Fibroblast of peridontal ligament (primary cell): Measurements from ENCODE around the gene SUSD3.

ENCODE experiments used
- DNase-seq: peaks from one replicate; pipeline ENCODE4 v3.0.0-alpha.2; 2010; ENCODE audit errors: extremely low read depth

Gene SUSD3

DNA sequence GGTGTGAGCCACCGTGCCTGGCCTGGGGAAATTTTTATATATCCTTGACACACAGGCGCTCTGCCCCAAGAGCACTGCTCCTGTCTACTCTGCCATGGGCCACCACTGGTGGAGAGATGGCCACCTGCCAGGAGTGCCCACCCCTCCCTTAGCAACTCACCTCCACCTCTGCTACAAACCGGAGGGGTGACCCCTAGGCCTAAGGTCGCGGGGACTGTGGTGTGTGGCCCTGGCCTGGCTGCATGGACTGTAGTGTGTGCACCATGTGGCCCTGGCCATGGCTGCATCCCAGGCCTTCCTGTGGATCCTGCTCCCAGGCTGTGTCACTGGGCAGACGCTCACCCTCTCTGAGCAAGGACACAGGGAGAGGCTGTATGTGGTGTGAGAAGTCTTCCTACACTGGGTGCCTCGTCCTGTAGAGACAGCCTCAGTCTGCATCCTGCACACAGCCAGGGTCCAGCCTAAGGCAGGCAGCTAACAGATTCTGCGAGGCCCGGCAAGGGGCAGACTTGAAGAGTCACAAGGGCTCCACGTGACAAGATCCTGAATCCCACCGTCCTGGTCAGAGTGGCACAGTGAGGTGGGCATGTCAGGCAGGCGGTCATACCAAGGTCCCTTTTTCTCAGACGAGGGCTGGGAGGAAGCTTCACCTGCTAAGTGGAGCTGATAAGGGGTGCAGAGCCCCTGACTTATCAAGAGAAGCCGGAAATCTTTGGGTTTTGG, 65.2 kb downstream of the SUSD3 start:
- DNase-seq: no peak

DNA sequence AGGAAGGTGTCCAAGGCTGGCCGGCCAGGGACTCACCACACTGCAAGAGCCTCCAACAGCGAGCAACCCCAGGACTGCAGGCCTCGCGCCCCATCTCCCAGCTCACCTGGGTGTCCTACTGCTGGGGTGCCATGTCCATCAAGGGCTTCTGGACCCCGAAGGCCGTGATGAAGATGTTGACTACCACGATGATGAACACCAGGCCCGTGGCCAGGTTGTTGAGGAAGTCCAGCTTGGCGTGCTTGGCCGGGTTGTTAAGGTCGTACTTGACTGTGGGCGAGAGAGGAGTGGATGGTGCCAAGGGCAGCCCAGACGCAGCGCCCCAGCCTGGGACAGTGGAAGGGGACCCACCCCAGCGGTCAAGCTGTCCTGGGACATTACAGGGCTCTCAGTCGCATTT, 66.3 kb downstream of the SUSD3 start:
- DNase-seq: no peak

DNA sequence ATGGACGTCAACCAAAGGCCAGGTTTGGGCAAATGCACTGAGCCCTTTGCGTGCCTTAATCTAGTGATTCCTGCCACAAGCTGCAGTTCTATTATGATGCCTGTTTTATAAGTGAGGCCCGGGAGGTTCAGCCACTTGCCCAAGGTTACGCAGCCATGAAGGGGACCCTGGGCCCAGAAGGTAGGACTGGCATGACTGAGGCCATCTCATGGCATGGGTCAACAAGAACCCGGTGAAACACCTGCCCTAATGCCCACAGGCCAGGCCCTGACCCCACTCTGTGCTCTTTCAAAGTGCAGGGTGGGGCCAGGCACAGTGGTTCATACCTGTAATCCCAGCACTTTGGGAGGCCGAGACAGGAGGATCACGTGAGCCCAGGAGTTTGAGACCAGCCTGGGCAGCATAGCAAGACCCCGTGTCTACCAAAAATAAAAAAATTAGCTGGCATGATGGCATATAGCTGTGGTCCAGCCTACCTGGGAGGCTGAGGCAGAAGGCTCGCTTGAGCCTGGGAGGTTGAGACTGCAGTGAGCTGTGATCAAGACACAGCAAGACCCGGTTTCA, 66.9 kb downstream of the SUSD3 start:
- no peak for DNase-seq

DNA sequence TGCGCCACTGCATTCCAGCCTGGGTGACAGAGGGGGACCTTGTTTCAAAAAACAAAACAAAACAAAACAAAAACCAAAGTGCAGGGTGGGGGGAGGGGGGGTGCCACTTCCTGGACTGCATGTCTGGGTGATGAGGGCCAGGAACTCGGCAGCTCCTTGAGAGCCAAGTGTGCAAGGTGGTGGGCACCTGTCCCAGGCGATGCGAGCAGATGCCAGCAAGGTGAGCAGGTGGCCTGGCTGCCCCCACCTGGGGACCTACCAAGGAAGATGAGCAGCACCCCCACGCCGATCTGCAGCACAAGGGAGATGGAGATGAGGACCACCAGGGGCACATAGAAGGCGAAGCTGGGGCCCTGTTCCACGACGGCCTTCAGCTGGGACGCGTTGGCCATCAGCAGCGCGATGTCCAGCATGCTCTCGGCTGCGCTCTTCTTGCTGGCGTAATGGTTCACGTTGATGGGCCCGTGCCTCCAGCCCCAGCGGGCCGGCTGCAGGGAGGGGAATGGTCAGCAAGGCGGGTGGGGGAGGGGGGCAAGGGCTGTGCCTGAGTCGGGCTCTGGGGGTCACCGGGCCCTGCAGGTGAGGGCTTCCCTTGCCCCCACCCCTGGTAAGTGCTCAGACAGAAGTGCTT, 67.8 kb downstream of the SUSD3 start:
- DNase-seq: no peak

DNA sequence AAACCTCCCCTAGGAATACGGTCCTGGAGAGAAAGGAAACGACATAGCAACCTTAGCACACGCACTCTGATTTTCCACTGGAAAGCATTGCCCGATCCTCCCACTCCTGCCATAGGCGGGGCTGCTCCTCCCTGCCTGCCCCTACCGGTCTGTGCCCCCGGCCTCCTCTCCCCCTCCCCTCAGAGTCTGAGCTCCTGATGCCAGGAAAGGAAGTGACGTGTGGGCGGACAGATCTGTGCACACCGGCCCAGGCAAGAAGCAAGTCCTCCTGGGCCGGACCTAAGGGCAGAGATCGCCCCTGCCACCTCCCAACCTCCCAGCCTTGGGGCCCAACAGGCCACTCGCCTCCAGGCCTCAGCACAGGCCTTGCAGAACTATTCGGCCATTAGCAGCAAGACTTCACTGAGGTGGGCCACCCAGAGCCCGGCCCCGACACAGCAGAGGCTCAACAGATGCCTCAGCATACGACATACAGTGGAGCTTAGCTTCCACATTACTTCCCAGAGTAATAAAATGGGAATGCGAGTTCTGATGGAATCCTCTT, 68.4 kb downstream of the SUSD3 start:
- DNase-seq: no peak

DNA sequence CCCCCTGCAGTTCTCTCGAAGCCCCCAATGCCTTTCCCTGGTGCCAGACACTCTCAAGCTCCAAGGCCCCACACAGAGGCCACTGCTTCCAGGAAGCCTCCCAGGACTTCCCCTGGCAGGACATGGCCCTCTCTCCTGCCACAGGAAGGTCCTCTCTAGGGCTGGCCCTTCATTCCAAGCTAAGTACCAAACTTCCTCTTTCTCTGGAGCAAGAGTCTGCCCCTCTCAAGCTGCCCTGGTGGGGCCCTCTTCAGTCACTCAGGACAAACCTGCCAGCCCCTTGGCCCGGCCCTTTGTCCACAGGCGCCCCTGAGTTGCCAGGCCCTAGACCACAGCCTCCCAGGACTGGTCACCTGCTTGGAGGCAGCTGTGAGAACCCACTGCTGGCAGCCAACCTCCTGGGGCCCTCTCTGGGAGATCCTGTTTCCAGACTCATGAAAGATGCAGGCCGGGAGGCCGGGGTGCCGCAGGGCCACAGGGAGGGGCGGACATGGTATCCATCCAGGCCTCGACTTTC, 69.0 kb downstream of the SUSD3 start:
- peak; percentile 15 for DNase-seq

DNA sequence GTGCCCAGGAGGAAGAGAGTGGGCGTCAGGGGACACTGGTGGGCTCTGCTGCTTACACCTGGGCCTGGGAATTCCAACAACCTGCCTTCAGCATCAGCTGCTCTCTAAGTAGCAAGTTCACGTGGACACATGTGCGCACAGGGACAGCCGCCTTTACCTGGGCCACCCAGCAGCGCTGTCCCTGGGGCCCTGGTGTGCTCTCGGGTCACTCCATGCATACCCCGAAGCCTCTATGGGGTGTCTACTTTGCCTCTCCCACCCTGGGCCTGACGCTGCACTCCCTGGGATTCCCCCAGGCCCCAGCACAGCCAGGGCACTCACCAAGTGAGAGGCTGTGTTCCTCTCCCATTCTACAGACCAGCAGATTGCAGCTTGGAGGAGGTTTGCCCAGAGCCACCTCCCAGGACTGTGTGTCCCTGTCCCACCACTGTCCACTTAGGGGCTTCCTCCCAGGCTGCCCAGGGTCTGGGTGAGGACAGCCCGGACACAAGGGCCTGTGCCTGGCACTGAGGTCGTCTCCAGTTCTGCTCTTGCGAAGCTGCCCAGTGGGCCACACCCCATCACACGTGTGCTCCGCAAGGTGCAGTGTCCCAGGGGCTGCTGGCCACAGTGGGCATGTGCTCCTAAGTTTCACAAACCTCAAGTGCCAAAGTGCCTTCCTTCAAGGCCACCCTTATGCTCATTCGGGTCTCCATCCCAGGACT, 69.7 kb downstream of the SUSD3 start:
- DNase-seq: no peak

DNA sequence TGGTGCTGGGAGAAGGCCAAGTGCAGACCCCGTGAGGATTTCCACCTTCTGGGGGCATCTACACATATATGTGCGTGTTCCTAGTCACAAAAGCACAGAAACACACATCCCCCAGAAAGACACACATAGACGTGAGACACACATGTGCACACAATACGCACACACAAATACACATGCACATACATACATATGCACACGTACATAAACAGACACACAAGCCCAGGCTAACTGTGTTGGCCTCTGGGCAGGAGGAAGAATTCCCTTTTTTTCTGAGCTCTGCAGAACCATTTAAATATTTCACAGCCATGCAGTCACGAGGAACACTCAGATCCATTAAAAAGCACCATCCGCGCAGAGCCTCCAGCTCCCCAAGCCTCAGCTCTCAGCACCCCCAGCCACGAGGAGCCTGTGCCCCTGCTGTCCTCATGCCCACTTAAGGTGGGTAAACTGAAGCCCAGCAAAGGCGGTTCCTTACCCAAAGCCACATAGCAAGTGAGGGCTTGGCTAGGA, 70.3 kb downstream of the SUSD3 start:
- no peak for DNase-seq

DNA sequence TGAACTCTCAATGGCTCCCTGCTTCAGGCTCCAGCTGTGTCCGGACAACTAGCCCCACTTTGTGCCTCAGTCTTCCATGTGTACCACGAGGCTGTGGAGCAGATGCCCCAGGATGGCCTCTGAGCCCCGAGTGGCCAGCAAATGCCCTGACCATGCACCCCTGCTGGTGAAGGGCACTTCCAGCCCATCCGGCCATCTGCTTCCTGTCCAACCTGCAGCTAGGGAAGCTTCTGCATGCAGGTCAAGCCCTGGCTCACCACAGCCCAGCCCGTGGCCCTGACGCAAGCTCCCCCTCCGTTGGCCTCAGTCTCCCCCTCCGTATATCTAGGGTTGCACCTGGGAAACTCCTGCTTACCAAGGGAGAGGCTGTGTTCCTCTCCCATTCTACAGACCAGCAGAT, 70.8 kb downstream of the SUSD3 start:
- no peak for DNase-seq

DNA sequence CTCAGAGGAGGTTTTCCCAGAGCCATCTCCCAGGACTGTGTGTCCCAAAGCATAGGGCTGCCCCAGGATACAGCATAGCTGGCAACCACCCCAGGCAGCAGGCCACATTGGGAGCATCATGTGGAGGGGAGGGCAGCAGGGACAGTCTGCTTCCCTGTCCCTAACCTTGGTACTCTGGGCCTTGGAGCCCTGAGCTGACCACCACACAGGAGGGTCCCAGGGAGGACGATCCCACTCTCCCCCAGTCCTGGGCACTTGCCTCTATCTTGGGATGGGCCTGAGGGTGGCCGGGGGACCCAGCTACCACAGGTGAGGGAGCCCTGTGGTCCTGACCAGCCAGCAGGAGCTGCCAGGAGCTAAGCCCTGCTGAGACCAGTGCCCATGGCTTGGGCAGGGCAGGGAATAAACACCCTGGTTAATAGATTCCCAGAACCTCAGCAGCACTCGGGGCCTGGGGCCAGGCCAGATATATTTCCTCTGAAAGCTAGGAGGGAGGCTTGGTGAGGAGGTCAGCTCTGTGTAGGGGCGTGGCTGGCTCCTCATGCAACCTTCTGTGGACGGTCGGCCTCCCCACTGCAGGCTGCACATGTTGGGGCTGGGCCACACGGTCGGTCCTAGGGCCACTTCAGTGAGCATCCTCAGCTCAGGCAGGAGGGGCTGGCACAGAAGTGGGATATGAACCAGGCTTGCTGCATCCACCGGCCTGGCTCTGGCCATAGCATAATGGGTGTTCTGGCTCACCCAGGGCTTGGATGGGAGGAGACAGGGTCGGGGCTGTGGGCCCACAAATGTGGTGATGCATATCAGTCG, 71.4 kb downstream of the SUSD3 start:
- DNase-seq: no peak

DNA sequence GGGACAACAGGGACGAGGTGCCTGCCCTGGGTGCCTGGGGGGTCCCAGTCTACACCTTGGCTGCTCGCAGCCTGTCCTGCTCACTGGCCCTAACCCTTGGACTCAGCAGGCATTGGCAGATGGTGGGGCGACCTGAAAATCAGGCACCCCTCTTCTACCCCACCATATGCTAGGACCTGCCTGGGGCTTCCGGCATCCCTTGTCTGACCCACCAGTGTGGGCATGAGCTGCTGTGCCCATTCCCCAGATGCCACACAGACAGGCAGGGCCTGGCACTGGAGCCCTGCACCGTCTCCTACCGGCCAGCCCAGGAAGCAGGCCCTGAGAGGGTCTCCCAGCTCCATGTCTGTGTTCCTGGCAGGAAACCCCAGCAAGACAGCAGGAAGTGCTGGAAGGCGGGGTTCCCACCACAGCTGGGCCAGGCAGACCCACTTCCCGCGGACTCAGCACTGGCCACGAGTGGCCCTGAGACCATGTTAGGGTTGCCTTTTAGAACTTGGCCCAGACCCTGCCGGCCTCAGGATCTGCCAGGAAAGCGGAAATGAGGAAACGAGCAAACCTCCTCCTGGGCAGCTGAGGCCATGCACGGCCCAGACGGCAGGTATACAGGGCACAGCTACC, 72.5 kb downstream of the SUSD3 start:
- DNase-seq: no peak

DNA sequence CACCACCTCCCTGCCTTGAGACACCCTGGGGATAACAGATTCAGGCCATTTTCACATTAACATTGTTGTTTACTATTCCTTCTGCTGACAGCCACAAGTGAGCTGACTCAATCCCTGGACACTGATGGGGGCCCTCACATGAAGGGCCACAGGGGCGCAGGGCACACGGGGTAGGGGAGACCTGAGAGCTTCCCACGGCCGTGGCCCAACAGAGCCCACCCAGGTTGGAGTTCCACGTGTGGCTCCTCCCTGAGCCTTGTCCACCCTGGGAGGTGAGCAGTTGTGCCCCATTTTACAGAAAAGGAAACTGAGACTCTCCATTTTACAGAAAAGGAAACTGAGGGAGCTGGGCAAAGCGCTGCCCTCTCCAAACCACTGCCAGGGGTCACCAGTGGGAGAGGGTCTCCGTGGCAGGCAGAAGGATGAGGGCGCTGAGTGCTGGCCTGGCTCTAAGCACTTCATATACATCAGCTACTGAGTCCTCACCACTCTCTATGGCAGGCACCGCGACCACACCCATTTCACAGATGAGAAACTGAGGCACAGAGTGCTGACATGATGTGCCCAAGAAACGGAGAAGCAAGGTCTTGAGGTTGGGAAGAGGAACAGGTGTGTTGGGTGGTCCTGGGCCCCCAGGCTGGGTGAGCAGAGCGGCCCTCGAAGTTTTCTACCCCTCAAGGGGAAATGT, 73.2 kb downstream of the SUSD3 start:
- DNase-seq: no peak

DNA sequence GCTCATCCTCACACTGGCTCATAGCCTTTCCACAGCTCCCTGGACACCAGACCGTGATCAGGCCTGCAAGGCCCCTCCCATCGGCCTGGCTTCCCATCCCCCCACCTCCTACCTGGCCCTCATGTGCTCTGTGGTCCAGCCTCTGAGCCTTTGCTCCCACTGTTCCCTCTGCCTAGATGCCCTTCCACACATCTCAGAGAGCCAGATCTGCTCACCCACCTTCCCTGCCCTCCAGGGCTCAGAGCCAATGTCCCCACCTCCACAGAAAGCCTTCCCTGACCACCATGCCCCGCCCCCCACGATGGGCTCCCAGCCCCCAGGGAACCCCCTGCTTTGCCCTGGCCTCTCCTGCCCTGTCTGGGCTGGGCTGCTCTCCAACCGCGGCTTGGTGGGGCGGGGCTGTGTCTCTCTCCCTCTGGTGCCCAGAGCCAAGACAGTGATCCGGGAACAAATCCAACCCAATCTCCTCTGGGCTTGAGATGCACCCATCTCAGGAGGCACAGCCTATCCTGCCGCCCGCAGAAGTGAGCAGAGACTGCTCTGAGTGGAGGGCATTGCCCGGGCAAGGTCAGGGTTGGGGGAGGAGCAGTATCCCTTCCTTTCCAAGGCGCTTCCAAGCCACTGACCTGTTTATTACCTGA, 73.9 kb downstream of the SUSD3 start:
- peak; percentile 65 for DNase-seq

DNA sequence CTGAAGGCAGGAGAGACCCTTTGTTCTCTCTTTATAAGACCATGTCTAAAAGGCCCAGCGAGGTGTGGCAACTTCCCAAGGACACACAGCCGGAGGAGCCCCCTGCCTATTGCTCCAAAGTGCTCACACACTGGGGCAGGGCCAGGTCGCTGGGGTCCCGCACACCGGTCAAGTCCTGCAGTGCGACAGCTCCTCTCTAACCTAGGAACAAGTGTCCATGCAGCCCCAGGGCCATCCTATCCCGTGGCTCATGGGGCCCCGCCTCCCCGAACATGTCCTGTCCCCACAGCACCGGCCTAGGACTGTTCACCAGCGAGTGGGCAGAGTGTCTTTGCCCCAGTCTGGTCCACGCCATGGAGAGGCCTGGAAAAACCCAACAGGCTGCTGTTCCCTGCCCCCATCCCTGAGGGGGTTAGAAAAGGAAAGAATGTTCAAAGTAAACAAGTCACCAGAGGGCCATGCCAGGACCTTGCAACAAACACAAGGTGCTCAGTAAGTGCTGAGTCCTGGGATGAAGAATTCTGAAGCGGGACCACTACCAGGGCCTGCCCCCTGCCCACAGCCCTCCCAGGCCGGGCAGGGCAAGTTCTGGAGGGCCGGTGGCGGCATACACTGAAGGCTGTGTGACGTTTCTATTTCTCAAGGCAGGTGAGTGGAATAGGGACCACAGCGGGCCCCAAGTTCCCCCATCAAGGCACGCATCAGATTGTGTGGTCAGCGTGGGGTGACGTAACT, 74.6 kb downstream of the SUSD3 start:
- DNase-seq: peak; percentile 81

DNA sequence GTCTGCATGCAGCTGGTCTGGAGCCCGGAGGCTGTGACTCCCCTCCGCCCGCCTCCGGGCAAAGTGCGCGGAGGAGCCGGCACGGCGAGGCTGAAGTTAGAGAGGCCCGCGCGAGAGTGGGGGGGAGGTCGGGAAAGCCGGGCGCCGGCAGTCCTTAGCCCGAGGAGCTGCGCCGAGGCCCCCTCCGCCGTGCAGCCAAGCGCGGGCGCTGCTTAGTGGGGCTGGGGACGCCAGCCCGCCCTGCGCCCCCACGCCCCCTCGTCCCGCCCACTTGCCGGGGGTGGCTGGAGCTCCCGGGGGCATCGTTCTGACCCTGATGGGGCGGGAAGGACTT, 75.1 kb downstream of the SUSD3 start:
- no peak for DNase-seq

DNA sequence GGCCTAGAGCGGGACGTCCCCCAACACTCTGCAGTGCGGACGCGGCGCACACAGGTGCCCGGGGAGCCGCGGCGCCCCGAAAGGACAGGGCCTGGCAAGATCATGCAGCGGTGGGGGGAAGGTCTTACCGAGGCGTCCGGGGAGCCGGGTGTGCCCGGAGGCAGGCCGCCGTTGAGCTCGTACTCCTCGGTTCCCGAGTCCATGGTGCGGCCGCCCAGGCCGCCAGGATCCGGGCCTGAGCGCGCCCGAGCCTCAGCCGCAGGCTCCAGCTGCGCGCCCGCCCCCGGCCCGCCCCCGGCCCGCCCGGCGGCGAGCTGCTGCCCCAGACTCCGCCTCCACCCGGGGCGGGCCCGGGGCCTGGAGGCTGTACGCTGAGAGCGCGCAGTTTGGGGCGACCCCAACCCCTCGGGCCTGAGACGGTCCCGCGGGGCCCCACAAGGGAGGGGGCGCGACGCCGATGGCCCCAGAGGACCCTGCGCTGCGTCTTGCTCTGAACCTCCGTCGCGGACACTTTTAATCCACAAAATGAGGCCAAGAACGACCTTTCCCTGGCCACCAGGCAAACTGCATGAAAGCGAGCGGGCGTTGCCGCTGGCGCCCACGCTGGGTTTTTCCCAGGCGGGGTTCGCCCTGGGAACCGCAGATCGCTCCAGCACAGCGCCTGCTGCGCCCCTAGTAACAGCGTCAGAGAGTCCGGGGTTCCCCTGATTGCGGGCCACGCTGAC, 75.7 kb downstream of the SUSD3 start, which contains the start of gene NINJ1:
TSS of gene NINJ1 (minus strand) at position 237 of the 725 bp plus-strand sequence. CDS start at position 203, 34 bp downstream.
- peak; percentile 56 for DNase-seq
